Uterus (tissue), 4 donors: ENCODE data around the gene GOLGA3. TPM values are rescaled to one million over a fixed set of nuclear protein-coding genes. Genes with fewer than 3 reads are reported as not detected.
"Not testable (repeated sequence)": the region's sequence is repeated elsewhere in the genome, so short reads cannot be mapped to it uniquely, and the experiment has no call there.

Source experiments
- DNase-seq, 2 donors: peaks; one replicate each; pipeline ENCODE4 v3.0.0-alpha.2; 2019 to 2020
- H3K27ac ChIP-seq, 2 donors: fragments of 200-600 bp; sonication (generic); 1 replicate in 1 of 2; 2 replicates in 1 of 2; pipeline ENCODE4 v1.5.1; 2016 to 2018
- H3K27me3 ChIP-seq, 2 donors: fragments of 200-600 bp; sonication (generic); one replicate each; pipeline ENCODE4 v1.5.1; 2018 to 2019; ENCODE audit warnings: control low read depth in 1 of 2
- H3K36me3 ChIP-seq, 2 donors: fragments of 200-600 bp; sonication (generic); one replicate each; pipeline ENCODE4 v1.5.1; 2019; ENCODE audit warnings: control low read depth in 1 of 2
- H3K4me1 ChIP-seq, 2 donors: fragments of 200-600 bp; sonication (generic); one replicate each; pipeline ENCODE4 v1.5.1; 2018 to 2019; ENCODE audit warnings: control low read depth in 1 of 2
- H3K4me3 ChIP-seq, 2 donors: fragments of 200-600 bp; sonication (generic); 1 replicate in 1 of 2; 2 replicates in 1 of 2; pipeline ENCODE4 v1.5.1; 2018 to 2019; ENCODE audit warnings: mild to moderate bottlenecking in 1 of 2
- H3K9me3 ChIP-seq, 2 donors: fragments of 200-600 bp; sonication (generic); one replicate each; pipeline ENCODE4 v1.5.1; 2019; ENCODE audit warnings: control low read depth in 1 of 2
- POLR2A ChIP-seq, 2 donors: fragments of 450-650 bp; IDR thresholded peaks; one replicate each; pipeline ENCODE4 v1.6.1; 2016; ENCODE audit warnings: antibody characterized with exemption in 2 of 2, mild to moderate bottlenecking in 1 of 2, moderate library complexity in 1 of 2
- intact Hi-C: fragments of 100-400 bp; cut with DNase I; formaldehyde crosslinking; loops from one replicate; pipeline ENCODE4 v1.15.1; 2023; ENCODE audit warnings: low total_unique reads
- total RNA-seq, 4 donors: library from RNA; depleted of rRNA in 3 of 4; stranded (reverse); fragments of >200 nt in 3 of 4; gene quantifications; one replicate each; pipeline versions ENCODE4 v1.1.0 to v1.2.4, GENCODE V29; 2014 to 2023
- TF ChIP-seq, protein P1 (sequence below), 4 experiments: fragments of 200-600 bp in 2 of 4; fragments of 450-650 bp in 2 of 4; sonication (generic) in 2 of 4; IDR thresholded peaks; one replicate each; pipeline ENCODE4 v1.5.1; 2016 to 2019; ENCODE audit warnings: antibody characterized with exemption in 4 of 4, mild to moderate bottlenecking in 2 of 4, moderate library complexity in 1 of 4
- donor health status: DM: yes; HTN: yes; CAD: no.

GOLGA3 gene, protein sequence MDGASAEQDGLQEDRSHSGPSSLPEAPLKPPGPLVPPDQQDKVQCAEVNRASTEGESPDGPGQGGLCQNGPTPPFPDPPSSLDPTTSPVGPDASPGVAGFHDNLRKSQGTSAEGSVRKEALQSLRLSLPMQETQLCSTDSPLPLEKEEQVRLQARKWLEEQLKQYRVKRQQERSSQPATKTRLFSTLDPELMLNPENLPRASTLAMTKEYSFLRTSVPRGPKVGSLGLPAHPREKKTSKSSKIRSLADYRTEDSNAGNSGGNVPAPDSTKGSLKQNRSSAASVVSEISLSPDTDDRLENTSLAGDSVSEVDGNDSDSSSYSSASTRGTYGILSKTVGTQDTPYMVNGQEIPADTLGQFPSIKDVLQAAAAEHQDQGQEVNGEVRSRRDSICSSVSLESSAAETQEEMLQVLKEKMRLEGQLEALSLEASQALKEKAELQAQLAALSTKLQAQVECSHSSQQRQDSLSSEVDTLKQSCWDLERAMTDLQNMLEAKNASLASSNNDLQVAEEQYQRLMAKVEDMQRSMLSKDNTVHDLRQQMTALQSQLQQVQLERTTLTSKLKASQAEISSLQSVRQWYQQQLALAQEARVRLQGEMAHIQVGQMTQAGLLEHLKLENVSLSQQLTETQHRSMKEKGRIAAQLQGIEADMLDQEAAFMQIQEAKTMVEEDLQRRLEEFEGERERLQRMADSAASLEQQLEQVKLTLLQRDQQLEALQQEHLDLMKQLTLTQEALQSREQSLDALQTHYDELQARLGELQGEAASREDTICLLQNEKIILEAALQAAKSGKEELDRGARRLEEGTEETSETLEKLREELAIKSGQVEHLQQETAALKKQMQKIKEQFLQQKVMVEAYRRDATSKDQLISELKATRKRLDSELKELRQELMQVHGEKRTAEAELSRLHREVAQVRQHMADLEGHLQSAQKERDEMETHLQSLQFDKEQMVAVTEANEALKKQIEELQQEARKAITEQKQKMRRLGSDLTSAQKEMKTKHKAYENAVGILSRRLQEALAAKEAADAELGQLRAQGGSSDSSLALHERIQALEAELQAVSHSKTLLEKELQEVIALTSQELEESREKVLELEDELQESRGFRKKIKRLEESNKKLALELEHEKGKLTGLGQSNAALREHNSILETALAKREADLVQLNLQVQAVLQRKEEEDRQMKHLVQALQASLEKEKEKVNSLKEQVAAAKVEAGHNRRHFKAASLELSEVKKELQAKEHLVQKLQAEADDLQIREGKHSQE (N-terminal part only)
- total RNA-seq, result 100 to 1,000 TPM in 2 of 4 donors, 10 to 100 TPM in 2; 46.2 to 138 (median 90.1) TPM

DNA sequence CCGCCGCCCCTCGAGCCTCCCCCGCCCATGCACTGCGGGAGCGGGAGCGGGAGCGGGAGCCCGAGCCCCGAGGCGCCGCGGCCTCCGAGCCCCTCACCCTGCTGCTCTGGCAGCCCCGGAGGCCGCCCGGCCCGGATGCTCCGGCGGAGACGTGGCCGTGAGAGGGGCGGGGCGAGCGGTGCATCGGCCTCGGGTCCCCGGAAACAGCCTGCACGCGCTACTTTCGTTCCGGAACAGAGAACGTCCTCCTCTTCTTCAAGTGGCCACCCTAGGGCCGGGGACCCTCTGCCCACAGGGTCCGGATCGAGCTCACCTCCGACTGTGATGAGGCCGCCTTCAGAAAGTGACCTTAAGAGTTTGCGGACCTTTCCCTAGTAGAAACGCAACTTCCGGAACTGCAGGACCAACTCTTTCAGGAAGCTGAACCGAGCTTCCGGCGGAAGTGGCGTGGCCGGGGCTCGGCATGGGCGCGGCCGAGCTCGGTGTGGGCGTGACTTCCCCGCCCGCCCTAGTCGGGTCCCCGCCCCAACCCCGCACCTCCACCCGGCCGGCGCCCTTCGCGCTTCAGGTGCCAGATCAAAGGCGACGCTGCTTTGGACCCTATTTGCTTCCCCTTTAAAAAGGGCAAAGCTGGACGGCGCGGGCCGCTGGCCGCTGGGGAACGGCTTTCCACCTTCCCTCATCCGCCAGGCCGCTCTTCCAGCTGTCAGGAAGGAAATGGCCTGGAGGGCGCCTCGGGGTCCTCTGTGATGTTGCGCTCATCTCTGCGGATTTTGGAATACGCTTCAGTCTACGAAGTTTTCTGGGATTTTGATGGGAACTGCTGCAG, at the start of gene GOLGA3:
Gene GOLGA3, minus strand, starts transcription at position 164 of the 829 bp plus-strand sequence. CDS start 6,741 bp downstream, outside the sequence.
- Histone ChIP-seq H3K27me3 (no peaks in the 10 kb centered on the region), H3K36me3 (no peaks in the 10 kb centered on the region), H3K4me3 (peak within 1 kb of the TSS; percentile 78 to 81), H3K27ac (peak within 1 kb of the TSS; percentile 97 to 99), H3K9me3 (no peaks in the 10 kb centered on the region), H3K4me1 (peaks cover 0 to 21% of the 10 kb centered on the region in 2 donors)
- TF ChIP-seq POLR2A (IDR thresholded peaks at IDR 0.05), result peak; percentile 22 to 72
- TF ChIP-seq, protein P1, sequence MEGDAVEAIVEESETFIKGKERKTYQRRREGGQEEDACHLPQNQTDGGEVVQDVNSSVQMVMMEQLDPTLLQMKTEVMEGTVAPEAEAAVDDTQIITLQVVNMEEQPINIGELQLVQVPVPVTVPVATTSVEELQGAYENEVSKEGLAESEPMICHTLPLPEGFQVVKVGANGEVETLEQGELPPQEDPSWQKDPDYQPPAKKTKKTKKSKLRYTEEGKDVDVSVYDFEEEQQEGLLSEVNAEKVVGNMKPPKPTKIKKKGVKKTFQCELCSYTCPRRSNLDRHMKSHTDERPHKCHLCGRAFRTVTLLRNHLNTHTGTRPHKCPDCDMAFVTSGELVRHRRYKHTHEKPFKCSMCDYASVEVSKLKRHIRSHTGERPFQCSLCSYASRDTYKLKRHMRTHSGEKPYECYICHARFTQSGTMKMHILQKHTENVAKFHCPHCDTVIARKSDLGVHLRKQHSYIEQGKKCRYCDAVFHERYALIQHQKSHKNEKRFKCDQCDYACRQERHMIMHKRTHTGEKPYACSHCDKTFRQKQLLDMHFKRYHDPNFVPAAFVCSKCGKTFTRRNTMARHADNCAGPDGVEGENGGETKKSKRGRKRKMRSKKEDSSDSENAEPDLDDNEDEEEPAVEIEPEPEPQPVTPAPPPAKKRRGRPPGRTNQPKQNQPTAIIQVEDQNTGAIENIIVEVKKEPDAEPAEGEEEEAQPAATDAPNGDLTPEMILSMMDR (IDR thresholded peaks at IDR 0.05), result peak in 1 of 4 experiments; percentile 38
- intact Hi-C loops, result no loop called here
- DNase-seq, result peak; percentile 92

DNA sequence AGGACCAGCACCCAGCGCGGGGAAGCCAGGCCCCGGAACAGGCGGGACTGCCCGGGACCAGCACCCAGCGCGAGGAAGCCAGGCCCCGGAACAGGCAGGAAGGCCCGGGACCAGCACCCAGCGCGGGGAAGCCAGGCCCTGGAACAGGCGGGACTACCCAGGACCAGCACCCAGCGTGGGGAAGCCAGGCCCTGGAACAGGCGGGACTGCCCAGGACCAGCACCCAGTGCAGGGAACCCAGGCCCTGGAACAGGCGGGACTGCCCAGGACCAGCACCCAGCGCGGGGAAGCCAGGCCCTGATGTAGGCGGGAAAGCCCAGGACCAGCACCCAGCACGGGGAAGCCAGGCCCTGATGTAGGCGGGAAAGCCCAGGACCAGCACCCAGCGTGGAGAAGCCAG, 46.0 kb upstream of the GOLGA3 start:
- intact Hi-C loops, H3K4me1 ChIP-seq, DNase-seq, H3K27me3 ChIP-seq, H3K36me3 ChIP-seq, H3K27ac ChIP-seq, H3K9me3 ChIP-seq, H3K4me3 ChIP-seq: not testable (repeated sequence)

DNA sequence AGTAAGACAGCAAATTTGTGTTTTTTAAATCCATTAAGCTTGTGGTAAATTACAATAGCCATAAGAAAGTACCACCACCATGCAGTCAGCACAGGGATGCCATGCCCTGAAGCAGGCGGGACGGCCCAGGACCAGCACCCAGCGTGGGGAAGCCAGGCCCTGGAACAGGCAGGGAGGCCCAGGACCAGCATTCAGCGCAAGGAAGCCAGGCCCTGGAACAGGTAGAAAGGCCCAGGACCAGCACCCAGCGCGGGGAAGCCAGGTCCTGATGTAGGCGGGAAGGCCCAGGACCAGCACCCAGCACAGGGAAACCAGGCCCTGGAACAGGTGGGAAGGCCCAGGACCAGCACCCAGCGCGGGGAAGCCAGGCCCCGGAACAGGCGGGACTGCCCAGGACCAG, 45.5 kb upstream of the GOLGA3 start:
- no peak for DNase-seq
- no peaks in the 10 kb centered on the region for H3K27me3 ChIP-seq
- no peaks in the 10 kb centered on the region for H3K4me1 ChIP-seq
- no peak overlapping the region for H3K4me3 ChIP-seq
- H3K36me3 ChIP-seq, result no peaks in the 10 kb centered on the region
- TF ChIP-seq, protein P1 (IDR thresholded peaks at IDR 0.05), result no peak
- TF ChIP-seq POLR2A (IDR thresholded peaks at IDR 0.05), result no peak
- intact Hi-C loops, result no loop called here
- no peak overlapping the region for H3K27ac ChIP-seq
- no peaks in the 10 kb centered on the region for H3K9me3 ChIP-seq

DNA sequence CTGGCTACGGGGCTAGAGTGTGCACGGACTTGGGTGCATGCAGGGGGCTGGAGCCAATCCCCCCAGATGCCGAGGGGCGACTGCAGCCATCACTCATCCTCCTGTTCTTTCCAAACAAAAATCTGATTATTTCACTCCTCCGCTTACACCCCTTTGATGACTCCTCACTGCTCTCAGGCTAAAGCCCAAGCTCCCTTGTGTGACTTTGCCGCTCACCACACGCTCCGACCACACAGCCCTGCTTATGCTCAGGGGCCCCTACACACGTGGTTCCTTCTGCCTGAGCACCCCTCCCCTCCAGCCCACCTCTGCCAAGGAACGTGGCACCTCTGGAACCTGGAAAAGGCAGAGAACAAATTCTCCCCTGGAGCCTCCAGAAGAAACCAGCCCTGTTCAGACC, 45.1 kb upstream of the GOLGA3 start:
- no peaks in the 10 kb centered on the region for H3K27me3 ChIP-seq
- no peak for TF ChIP-seq POLR2A (IDR thresholded peaks at IDR 0.05)
- TF ChIP-seq, protein P1 (IDR thresholded peaks at IDR 0.05), result no peak
- H3K4me3 ChIP-seq, result no peak overlapping the region
- DNase-seq, result no peak
- no peaks in the 10 kb centered on the region for H3K9me3 ChIP-seq
- no peaks in the 10 kb centered on the region for H3K36me3 ChIP-seq
- no peak overlapping the region for H3K27ac ChIP-seq
- intact Hi-C loops, result no loop called here
- no peaks in the 10 kb centered on the region for H3K4me1 ChIP-seq
